Chondrocyte (in vitro differentiated cells): ENCODE data around the gene DPP3. TPM values are rescaled to one million over a fixed set of nuclear protein-coding genes. Genes with fewer than 3 reads are reported as not detected.
"Not testable (repeated sequence)": the region's sequence is repeated elsewhere in the genome, so short reads cannot be mapped to it uniquely, and the experiment has no call there.

Experiments
- DNase-seq: peaks from one replicate; pipeline ENCODE4 v3.0.0; 2021; ENCODE audit warnings: mixed read lengths, low spot score
- H3K27ac Mint-ChIP-seq: one replicate; pipeline ENCODE4 v1.8.0; 2021; ENCODE audit warnings: mild to moderate bottlenecking, moderate library complexity, mixed read lengths; ENCODE audit not compliant: unreplicated experiment
- H3K27me3 Mint-ChIP-seq: 2 replicates; pipeline ENCODE4 v1.8.0; 2021; ENCODE audit warnings: low read depth, mixed read lengths
- H3K36me3 Mint-ChIP-seq: 2 replicates; pipeline ENCODE4 v1.8.0; 2021; ENCODE audit warnings: low read depth, mixed read lengths
- H3K4me1 Mint-ChIP-seq: 2 replicates; pipeline ENCODE4 v1.8.0; 2021; ENCODE audit warnings: low read depth, mild to moderate bottlenecking, mixed read lengths
- H3K4me3 Mint-ChIP-seq: one replicate; pipeline ENCODE4 v1.8.0; 2021; ENCODE audit warnings: mild to moderate bottlenecking, moderate library complexity, mixed read lengths; ENCODE audit not compliant: unreplicated experiment
- H3K9me3 Mint-ChIP-seq: 2 replicates; pipeline ENCODE4 v1.8.0; 2021; ENCODE audit warnings: low read depth, mixed read lengths
- CTCF ChIP-seq: fragments of 200-600 bp; sonication (generic); IDR thresholded peaks from 2 replicates; pipeline ENCODE4 v1.5.0; 2021; ENCODE audit warnings: antibody characterized with exemption, mild to moderate bottlenecking, moderate library complexity
- total RNA-seq: library from RNA; stranded (reverse); gene quantifications from 3 replicates; pipeline ENCODE4 v1.2.1, GENCODE V29; 2021

The DPP3 gene
- total RNA-seq, 1 donor from 2014 or later = 44.4 TPM

- Mint-ChIP-seq H3K4me1 (no peaks in the 10 kb centered on the region), H3K36me3 (peaks cover 2% of the 10 kb centered on the region), H3K27me3 (peaks cover 10% of the 10 kb centered on the region), H3K27ac (no peak overlapping the region), H3K4me3 (no peak overlapping the region), H3K9me3 (no peaks in the 10 kb centered on the region)
- no peak for DNase-seq
- TF ChIP-seq CTCF = no peak
Observed at GRCh38 chr11:66459138-66459778, 21.0 kb upstream of the DPP3 start.

- Mint-ChIP-seq H3K9me3 (no peaks in the 10 kb centered on the region), H3K27ac (no peak overlapping the region), H3K36me3 (peaks cover 2% of the 10 kb centered on the region), H3K4me3 (no peak overlapping the region), H3K4me1 (peaks cover 6% of the 10 kb centered on the region), H3K27me3 (no peaks in the 10 kb centered on the region)
- TF ChIP-seq CTCF = no peak
- no peak for DNase-seq
Observed at GRCh38 chr11:66462010-66462409, 18.2 kb upstream of the DPP3 start.

GRCh38 chr11:66462911-66463310, 17.3 kb upstream of the DPP3 start:
- H3K9me3 Mint-ChIP-seq = no peaks in the 10 kb centered on the region
- H3K27ac Mint-ChIP-seq = no peak overlapping the region
- peaks cover 11% of the 10 kb centered on the region for H3K4me1 Mint-ChIP-seq
- peaks cover 2% of the 10 kb centered on the region for H3K36me3 Mint-ChIP-seq
- H3K4me3 Mint-ChIP-seq = no peak overlapping the region
- H3K27me3 Mint-ChIP-seq = no peaks in the 10 kb centered on the region
- no peak for TF ChIP-seq CTCF
- no peak for DNase-seq

GRCh38 chr11:66464116-66464515, 16.1 kb upstream of the DPP3 start:
- not testable (repeated sequence) for H3K27ac Mint-ChIP-seq, H3K27me3 Mint-ChIP-seq, DNase-seq, H3K9me3 Mint-ChIP-seq, H3K4me3 Mint-ChIP-seq, H3K36me3 Mint-ChIP-seq
- H3K4me1 Mint-ChIP-seq = peaks cover 11% of the 10 kb centered on the region

- Mint-ChIP-seq H3K9me3 (no peaks in the 10 kb centered on the region), H3K4me1 (peaks cover 11% of the 10 kb centered on the region), H3K27me3 (no peaks in the 10 kb centered on the region), H3K27ac (no peak overlapping the region), H3K36me3 (peaks cover 2% of the 10 kb centered on the region), H3K4me3 (no peak overlapping the region)
- no peak for TF ChIP-seq CTCF
- DNase-seq = no peak
Observed at GRCh38 chr11:66464916-66465315, 15.3 kb upstream of the DPP3 start.
